HG03469 (cell line): Measurements from ENCODE around the gene PIP5K1B.

ENCODE experiments used
- ATAC-seq: cut with Tn5 transposase; IDR thresholded peaks from one replicate; pipeline ENCODE4 v1.9.1; 2021; ENCODE audit warnings: mild to moderate bottlenecking, moderate library complexity, moderate number of reproducible peaks; ENCODE audit not compliant: unreplicated experiment

The PIP5K1B gene

DNA sequence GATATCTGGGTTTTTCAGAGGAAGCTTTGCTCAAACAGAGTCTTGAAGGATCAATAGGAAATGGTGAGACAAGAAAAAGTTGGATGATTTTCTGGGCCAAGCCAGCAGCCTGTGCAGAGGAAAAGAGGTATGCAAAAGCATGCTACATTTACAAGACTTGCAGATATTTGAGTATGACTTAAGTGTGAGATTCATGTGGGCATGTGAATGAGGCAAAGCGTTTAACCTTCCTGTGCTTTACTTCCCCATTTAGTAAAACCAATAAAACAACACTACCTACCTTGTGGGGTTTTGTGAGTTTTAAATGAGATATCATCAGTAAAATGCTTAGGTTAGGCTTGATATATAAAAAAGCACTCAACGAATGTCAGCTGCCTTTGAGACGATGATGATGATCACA, 58.1 kb downstream of the PIP5K1B start:
- ATAC-seq: peak; percentile 54

DNA sequence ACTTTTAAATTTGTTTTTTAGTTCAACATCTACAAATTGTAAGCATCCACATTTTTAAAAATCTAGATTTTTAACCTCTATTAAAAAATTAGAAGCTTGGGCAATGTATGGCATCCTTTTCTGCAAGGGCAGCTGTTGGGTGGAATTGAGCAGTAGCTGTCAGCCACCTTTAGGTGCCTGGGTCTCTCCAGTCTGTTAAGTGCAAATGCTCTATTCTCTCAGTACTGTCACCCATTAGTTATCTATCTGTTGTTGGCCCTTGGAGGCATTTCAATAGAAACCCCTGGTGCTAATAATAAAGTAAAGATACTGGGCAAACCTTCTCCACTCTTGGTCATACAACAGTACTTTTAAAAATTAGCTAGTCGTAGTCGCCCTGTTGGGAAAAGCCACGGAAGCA, 63.6 kb downstream of the PIP5K1B start:
- ATAC-seq: no peak

- no peak for ATAC-seq
Observed at GRCh38 chr9:68769852-68770251, 64.8 kb downstream of the PIP5K1B start.

GRCh38 chr9:68771376-68771775, 66.3 kb downstream of the PIP5K1B start:
- ATAC-seq: no peak

DNA sequence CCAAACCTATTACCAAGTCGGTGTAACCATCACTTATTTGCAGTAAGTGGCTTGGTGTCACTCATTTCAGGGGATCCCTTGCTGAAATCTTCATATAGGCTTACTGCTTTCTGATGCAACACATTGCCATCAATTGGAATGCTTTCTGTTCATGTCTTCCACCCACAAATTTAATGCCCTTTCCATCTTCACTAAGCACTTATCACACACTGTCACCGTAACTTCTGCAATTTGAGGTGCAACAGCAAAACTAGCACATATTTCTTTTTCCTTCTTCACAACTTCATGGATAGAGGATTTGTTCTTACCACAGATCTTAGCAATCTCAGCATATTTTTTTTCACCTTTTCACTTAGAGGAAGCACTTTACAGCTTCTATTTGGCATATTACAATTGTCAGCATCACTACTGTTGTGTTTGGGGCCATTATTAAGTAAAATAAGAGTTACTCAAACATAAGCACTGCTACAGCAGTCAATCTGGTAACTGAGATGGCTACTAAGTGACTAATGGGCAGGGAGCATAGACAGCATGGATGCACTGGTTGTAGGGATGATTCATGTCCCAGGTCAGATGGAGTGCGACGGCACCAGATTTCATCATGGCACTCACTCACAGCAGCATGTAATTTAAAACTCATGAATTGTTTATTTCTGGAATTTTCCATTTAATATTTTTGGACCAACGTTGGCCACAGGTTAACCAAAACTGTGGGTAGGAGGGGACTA, 70.1 kb downstream of the PIP5K1B start:
- no peak for ATAC-seq

GRCh38 chr9:68777070-68777763, 72.2 kb downstream of the PIP5K1B start:
- no peak for ATAC-seq

DNA sequence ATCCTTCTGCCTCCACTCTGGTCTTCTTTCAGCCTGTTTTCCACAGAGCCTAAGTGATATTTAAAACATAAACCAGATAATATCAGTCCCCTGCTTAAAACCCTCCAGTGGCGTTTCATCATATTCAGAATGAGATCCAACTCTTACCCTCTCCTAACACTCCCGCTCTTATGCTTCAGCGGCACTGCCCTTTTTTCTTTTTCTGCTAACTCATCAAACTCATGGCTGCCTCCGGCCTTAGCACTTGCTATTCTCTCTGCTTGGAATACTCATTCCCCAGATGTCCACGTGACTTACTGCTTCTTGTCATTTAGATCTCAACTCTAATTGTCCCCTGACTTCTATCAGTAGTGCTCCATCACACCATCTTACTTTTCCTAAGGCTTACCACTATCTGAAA, 73.6 kb downstream of the PIP5K1B start:
- ATAC-seq: no peak

- ATAC-seq: peak; percentile 60
Observed at GRCh38 chr9:68779558-68780379, 74.7 kb downstream of the PIP5K1B start.

DNA sequence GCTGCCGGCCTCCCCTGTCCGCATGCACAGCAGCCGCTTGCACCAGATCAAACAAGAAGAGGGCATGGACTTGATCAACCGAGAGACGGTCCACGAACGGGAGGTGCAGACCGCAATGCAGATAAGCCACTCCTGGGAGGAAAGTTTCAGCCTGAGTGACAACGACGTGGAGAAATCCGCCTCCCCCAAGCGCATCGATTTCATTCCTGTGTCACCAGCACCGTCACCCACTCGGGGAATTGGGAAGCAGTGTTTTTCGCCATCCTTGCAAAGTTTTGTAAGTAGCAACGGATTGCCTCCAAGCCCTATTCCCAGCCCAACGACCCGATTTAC, 75.3 kb downstream of the PIP5K1B start:
- ATAC-seq: no peak

DNA sequence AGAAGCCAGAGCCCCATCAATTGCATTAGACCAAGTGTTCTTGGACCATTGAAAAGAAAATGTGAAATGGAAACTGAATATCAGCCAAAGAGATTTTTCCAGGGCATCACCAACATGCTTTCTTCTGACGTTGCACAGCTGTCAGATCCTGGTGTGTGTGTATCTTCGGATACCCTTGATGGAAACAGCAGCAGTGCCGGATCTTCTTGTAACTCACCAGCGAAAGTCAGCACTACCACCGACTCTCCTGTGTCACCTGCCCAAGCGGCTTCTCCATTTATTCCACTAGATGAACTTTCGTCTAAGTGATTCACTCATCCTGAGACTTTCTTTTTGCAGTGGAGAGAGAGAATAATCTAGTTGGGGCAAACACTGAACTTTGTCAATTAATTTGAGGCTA, 75.7 kb downstream of the PIP5K1B start:
- no peak for ATAC-seq

DNA sequence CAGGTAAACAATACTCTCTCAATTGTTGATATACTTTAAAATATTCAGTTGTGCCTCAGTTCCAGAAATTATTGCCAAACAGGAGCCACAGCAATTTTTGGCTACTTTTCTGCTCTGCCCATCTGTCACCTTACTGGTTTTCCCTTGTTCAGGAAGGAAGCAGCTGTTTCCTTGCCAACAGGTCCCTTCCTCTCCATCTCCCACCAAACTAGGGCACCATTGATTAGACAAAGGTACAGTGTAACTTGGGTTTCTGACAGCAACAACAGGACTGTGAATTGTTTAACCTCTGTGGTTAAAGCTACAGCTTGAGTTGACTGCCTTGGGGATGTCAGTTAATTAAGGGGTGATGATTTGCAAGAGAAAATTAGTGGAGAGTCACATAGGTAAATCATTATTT, 76.9 kb downstream of the PIP5K1B start:
- no peak for ATAC-seq

- no peak for ATAC-seq
Observed at GRCh38 chr9:68782546-68782945, 77.5 kb downstream of the PIP5K1B start.

GRCh38 chr9:68785965-68786364, 80.9 kb downstream of the PIP5K1B start:
- ATAC-seq: no peak

DNA sequence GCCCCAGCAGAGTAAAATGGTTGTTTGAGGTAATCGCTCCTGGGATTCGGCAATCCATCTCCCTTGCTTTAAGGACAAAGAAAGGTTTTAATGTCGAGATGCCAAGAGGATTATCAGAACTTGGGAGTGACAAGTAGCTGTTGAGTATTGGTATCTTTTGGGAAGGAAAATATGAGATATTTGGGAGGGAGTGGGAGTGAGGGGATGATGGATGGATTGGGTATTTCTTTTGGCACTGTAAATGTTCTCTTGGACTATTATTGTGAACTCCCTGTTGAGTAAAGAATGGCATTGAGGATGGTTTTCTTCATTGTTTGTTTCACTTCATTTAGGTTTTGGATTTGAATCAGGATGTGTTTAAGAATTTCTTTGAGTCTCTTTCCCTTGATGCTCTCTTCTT, 86.1 kb downstream of the PIP5K1B start:
- no peak for ATAC-seq

DNA sequence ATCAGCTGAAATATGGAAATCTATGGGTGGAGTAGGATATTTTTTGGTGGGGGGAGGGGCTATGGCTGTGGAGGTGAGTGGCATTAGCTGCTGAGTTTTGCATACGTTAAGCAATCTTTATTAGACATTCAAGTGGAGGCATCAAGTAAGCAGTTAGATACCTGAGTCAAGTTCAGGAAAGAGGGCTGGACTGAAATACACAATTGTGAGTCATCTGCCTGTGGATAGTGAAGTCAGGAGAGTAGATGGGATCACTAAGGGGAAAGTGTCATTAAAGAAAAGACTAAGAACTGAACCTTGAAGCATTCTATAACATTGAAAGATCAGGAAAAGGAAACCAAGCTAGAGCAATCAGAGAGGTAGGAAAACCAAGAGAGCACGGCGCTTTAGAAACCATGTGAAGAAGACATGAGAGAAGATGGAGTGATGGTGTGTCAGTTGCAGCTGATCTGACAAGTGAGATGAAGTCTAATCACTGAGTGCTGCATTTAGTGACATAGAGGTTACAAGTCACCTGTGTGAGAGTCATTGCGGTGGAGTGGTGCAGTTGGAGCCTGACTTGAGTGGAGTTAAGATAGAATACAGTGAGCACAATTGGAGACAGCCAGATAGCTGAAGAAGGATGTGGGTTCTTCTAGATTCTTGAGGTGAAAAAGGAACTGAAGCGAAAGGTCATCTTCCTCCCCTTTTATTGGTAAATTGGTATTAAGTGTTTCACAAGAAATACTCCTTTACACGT, 88.7 kb downstream of the PIP5K1B start:
- peak; percentile 70 for ATAC-seq

DNA sequence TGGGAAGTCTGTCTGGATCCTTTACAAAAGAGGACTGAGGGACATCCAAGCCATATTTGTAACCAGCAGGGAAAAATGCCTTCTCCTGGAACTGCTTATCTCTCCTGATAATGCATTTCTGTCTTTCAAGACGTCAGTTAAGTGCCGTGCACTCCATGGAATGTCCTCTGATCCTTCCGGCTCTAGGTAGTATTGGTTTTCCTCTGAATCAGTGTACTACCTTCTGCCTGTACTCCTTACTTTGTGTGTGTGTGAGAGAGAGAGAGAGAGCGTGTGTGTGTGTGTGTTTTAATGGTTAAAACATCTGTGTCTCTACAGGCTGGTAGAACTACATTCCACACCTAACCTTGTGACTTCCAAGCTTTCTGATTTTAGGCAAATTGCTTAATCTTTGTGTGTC, 89.9 kb downstream of the PIP5K1B start:
- no peak for ATAC-seq

DNA sequence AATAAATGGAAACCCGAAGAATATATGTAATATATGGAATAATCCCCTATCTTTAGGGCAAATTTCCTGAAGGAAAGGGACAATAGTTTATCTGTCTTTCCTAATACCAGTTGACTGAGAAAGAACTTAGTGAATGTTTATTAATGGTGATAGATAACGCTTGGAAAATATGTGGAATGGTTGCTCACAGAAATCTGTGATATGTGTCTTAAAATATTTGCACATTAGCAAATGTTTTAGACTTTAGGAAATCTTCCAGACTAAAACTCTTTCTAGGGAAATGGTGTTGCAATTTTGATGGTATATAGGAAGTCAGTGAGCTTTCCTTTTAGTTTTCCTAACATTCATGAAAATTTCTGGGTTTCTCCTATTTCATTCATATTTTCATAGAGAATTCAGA, 90.4 kb downstream of the PIP5K1B start:
- no peak for ATAC-seq

- ATAC-seq: no peak
Observed at GRCh38 chr9:68797116-68797515, 92.1 kb downstream of the PIP5K1B start.

GRCh38 chr9:68798423-68798822, 93.4 kb downstream of the PIP5K1B start:
- no peak for ATAC-seq

- no peak for ATAC-seq
Observed at GRCh38 chr9:68800836-68801235, 95.8 kb downstream of the PIP5K1B start.

DNA sequence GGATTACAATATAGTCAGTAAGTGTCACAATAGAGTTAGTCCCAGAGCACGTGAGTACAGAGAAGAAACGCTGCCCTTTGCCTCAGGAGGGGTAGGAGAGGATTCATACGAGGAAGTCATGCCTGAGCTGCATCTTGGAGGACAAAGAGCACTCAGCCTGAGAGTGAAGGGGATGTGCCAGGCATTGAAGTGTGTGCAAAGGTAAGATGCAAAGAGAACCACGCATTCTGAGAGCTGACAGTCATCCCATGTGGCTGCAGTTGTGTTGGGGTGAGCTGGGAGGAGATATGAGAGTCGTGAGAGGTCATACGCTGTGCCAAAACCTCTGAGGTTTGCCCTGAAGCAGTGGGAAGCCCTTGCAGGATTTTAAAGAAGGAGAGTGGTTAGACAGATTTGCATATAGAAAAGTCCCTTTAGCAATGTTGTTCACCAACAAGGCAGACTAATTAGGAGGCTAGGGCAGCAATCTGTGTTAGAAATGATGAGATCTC, 97.5 kb downstream of the PIP5K1B start:
- ATAC-seq: peak; percentile 95
